Thyroid gland (tissue), 4 donors: ENCODE measurements around the gene CHD8. TPM values are rescaled to one million over a fixed set of nuclear protein-coding genes. Genes with fewer than 3 reads are reported as not detected.

Experiments used
- DNase-seq, 2 donors: peaks; one replicate each; pipeline ENCODE4 v3.0.0-alpha.2; 2019
- H3K27ac ChIP-seq, 3 donors: fragments of 200-600 bp; sonication (generic); 1 replicate in 2 of 3; 2 replicates in 1 of 3; pipeline ENCODE4 v1.5.1; 2016 to 2019; ENCODE audit warnings: mild to moderate bottlenecking in 1 of 3, moderate library complexity in 1 of 3
- H3K27me3 ChIP-seq: fragments of 200-600 bp; sonication (generic); one replicate; pipeline ENCODE4 v1.5.1; 2019
- H3K36me3 ChIP-seq, 2 donors: fragments of 200-600 bp; sonication (generic); one replicate each; pipeline ENCODE4 v1.5.1; 2016 to 2019
- H3K4me1 ChIP-seq, 2 donors: fragments of 200-600 bp; sonication (generic); one replicate each; pipeline ENCODE4 v1.5.1; 2017 to 2019
- H3K4me3 ChIP-seq, 3 donors: fragments of 200-600 bp; sonication (generic); replicated peaks in 1 of 3; 1 replicate in 2 of 3; 2 replicates in 1 of 3; pipeline ENCODE4 v1.5.1; 2016; ENCODE audit warnings: mild to moderate bottlenecking in 1 of 3
- H3K9me3 ChIP-seq: fragments of 200-600 bp; sonication (generic); one replicate; pipeline ENCODE4 v1.5.1; 2017
- POLR2A ChIP-seq, 2 donors: fragments of 450-650 bp; IDR thresholded peaks; one replicate each; pipeline ENCODE4 v1.6.1; 2017; ENCODE audit warnings: antibody characterized with exemption in 2 of 2, mild to moderate bottlenecking in 2 of 2, moderate library complexity in 1 of 2
- WGBS, 2 donors: methylation state at CpG; one replicate each; pipeline ENCODE4 v1.1.5; 2017; 5-methylcytosine and 5-hydroxymethylcytosine counted together
- intact Hi-C: fragments of 100-400 bp; cut with DNase I; formaldehyde crosslinking; loops from one replicate; pipeline ENCODE4 v1.15.1; 2023
- total RNA-seq, 4 donors: library from RNA; depleted of rRNA; stranded (reverse); fragments of >200 nt; gene quantifications; one replicate each; pipeline ENCODE4 v1.2.3, GENCODE V29; 2016
- TF ChIP-seq, protein P1 (sequence below), 6 experiments: fragments of 200-600 bp in 3 of 6; fragments of 450-650 bp in 3 of 6; sonication (generic) in 3 of 6; IDR thresholded peaks; one replicate each; pipeline ENCODE4 v1.5.1; 2016 to 2019; ENCODE audit warnings: antibody characterized with exemption in 6 of 6, mild to moderate bottlenecking in 2 of 6, inconsistent platforms in 1 of 6, moderate library complexity in 1 of 6

The CHD8 gene
- total RNA-seq, 4 donors from 2014 or later, result 64.1 to 102 (median 76.8) TPM

GRCh38 chr14:21356511-21356910 lies 99.4 kb downstream of the CHD8 start:
- no peak for DNase-seq
- Histone ChIP-seq H3K27me3 (no peaks in the 10 kb centered on the region), H3K27ac (no peak overlapping the region), H3K4me3 (no peak overlapping the region), H3K4me1 (no peaks in the 10 kb centered on the region), H3K36me3 (peaks cover 72 to 95% of the 10 kb centered on the region in 2 donors), H3K9me3 (no peaks in the 10 kb centered on the region)
- no peak for TF ChIP-seq POLR2A (IDR thresholded peaks at IDR 0.05)
- TF ChIP-seq, protein P1, sequence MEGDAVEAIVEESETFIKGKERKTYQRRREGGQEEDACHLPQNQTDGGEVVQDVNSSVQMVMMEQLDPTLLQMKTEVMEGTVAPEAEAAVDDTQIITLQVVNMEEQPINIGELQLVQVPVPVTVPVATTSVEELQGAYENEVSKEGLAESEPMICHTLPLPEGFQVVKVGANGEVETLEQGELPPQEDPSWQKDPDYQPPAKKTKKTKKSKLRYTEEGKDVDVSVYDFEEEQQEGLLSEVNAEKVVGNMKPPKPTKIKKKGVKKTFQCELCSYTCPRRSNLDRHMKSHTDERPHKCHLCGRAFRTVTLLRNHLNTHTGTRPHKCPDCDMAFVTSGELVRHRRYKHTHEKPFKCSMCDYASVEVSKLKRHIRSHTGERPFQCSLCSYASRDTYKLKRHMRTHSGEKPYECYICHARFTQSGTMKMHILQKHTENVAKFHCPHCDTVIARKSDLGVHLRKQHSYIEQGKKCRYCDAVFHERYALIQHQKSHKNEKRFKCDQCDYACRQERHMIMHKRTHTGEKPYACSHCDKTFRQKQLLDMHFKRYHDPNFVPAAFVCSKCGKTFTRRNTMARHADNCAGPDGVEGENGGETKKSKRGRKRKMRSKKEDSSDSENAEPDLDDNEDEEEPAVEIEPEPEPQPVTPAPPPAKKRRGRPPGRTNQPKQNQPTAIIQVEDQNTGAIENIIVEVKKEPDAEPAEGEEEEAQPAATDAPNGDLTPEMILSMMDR (IDR thresholded peaks at IDR 0.05), result no peak
- WGBS, 2 donors, result 95 to 96% methylated on average over 4 of the region's 4 CpGs
- intact Hi-C loops, result no loop called here

DNA sequence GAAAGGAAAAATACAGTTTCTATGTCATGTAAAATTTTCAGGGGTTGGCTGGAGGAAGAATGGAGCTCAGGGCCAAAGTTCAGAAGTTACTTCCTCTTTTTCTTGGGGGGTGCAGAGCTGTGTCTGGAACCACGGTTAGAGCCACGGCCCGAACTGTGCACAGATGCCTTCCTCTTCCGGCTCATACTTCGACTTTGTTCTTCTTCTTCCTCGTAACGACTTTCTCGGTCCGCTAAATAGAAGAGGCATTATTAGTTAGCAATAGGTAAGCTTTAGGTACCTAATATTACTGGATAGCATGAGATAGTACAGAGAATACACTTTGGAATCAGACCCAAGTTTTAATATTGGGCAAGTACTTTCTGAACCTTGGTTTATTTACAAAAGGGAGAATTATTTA lies 103.3 kb downstream of the CHD8 start:
- H3K9me3 ChIP-seq, result no peaks in the 10 kb centered on the region
- H3K36me3 ChIP-seq, result peaks cover 49 to 62% of the 10 kb centered on the region in 2 donors
- no peaks in the 10 kb centered on the region for H3K4me1 ChIP-seq
- TF ChIP-seq POLR2A (IDR thresholded peaks at IDR 0.05), result no peak
- TF ChIP-seq, protein P1 (IDR thresholded peaks at IDR 0.05), result no peak
- intact Hi-C loops, result no loop called here
- no peaks in the 10 kb centered on the region for H3K27me3 ChIP-seq
- WGBS, 2 donors, result 89 to 92% methylated on average over 9 of the region's 9 CpGs
- no peak for DNase-seq
- H3K4me3 ChIP-seq, result no peak overlapping the region
- H3K27ac ChIP-seq, result no peak overlapping the region

GRCh38 chr14:21350539-21350938 lies 105.4 kb downstream of the CHD8 start:
- 70 to 77% methylated on average over 2 of the region's 3 CpGs for WGBS, 2 donors
- DNase-seq, result no peak
- Histone ChIP-seq H3K27ac (no peak overlapping the region), H3K4me3 (no peak overlapping the region), H3K27me3 (no peaks in the 10 kb centered on the region), H3K9me3 (no peaks in the 10 kb centered on the region), H3K36me3 (peaks cover 34 to 42% of the 10 kb centered on the region in 2 donors), H3K4me1 (no peaks in the 10 kb centered on the region)
- no peak for TF ChIP-seq POLR2A (IDR thresholded peaks at IDR 0.05)
- TF ChIP-seq, protein P1 (IDR thresholded peaks at IDR 0.05), result no peak
- intact Hi-C loops, result no loop called here

DNA sequence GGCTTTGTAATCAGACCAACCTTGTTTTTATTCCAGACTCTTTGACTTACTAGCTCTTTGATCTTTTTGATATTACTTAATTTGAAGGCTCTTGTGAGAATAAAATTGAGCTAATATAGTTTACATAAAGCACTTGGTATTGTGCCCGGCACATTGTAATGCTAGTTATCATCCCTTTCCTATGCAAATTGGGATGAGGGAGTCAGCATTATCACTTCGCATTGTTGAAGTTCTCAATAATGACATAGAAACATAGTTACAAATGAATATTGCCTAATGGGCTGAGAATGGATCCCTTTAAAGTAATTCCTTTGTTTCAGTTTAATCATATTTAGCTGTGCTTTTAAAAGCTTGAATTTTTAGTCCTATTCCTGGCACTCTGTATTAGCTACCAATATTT lies 108.7 kb downstream of the CHD8 start:
- 77 to 89% methylated on average over 2 of the region's 2 CpGs for WGBS, 2 donors
- DNase-seq, result no peak
- no peak overlapping the region for H3K4me3 ChIP-seq
- no peaks in the 10 kb centered on the region for H3K27me3 ChIP-seq
- H3K4me1 ChIP-seq, result no peaks in the 10 kb centered on the region
- intact Hi-C loops, result no loop called here
- no peak for TF ChIP-seq POLR2A (IDR thresholded peaks at IDR 0.05)
- TF ChIP-seq, protein P1 (IDR thresholded peaks at IDR 0.05), result no peak
- H3K9me3 ChIP-seq, result no peaks in the 10 kb centered on the region
- H3K27ac ChIP-seq, result no peak overlapping the region
- H3K36me3 ChIP-seq, result peaks cover 4 to 10% of the 10 kb centered on the region in 2 donors

- no peaks in the 10 kb centered on the region for H3K9me3 ChIP-seq
- intact Hi-C loops, result no loop called here
- H3K27me3 ChIP-seq, result no peaks in the 10 kb centered on the region
- DNase-seq, result no peak
- TF ChIP-seq, protein P1 (IDR thresholded peaks at IDR 0.05), result no peak
- no peak for TF ChIP-seq POLR2A (IDR thresholded peaks at IDR 0.05)
- no peaks in the 10 kb centered on the region for H3K4me1 ChIP-seq
- H3K4me3 ChIP-seq, result no peak overlapping the region
- 78 to 82% methylated on average over 2 of the region's 2 CpGs for WGBS, 2 donors
- no peak overlapping the region for H3K27ac ChIP-seq
- H3K36me3 ChIP-seq, result peaks cover 0 to 5% of the 10 kb centered on the region in 2 donors
Observed at GRCh38 chr14:21346532-21347135, 109.3 kb downstream of the CHD8 start.
